Smooth muscle cell (in vitro differentiated cells): ENCODE measurements around the gene FOXP4. TPM values are rescaled to one million over a fixed set of nuclear protein-coding genes. Genes with fewer than 3 reads are reported as not detected.

Experiments
- DNase-seq: peaks from one replicate; lab custom pipeline; 2025; ENCODE audit not compliant: unreplicated experiment; lab: John Stamatoyannopoulos, UW
- H2AFZ ChIP-seq: fragments of 200-600 bp; sonication (generic); 2 replicates; pipeline ENCODE4 v1.6.0; 2016; ENCODE audit warnings: antibody characterized with exemption, low read depth, mild to moderate bottlenecking
- H3F3A ChIP-seq: fragments of 200-600 bp; sonication (generic); 2 replicates; pipeline ENCODE4 v1.6.0; 2017; ENCODE audit warnings: antibody characterized with exemption, low read depth
- H3K27ac ChIP-seq: fragments of 200-600 bp; sonication (generic); 2 replicates; pipeline ENCODE4 v1.5.1; 2016; ENCODE audit warnings: low read depth, mild to moderate bottlenecking
- H3K27me3 ChIP-seq: fragments of 200-600 bp; sonication (generic); 2 replicates; pipeline ENCODE4 v1.6.1; 2016; ENCODE audit warnings: low read depth, mild to moderate bottlenecking
- H3K36me3 ChIP-seq: fragments of 200-600 bp; sonication (generic); 2 replicates; pipeline ENCODE4 v1.5.1; 2016; ENCODE audit warnings: low read depth
- H3K4me1 ChIP-seq: fragments of 200-600 bp; sonication (generic); 2 replicates; pipeline ENCODE4 v1.5.1; 2016; ENCODE audit warnings: low read depth
- H3K4me2 ChIP-seq: fragments of 200-600 bp; sonication (generic); 2 replicates; pipeline ENCODE4 v1.6.0; 2016; ENCODE audit warnings: mild to moderate bottlenecking
- H3K4me3 ChIP-seq: fragments of 200-600 bp; sonication (generic); 2 replicates; pipeline ENCODE4 v1.5.1; 2016; ENCODE audit warnings: mild to moderate bottlenecking
- H3K79me2 ChIP-seq: fragments of 200-600 bp; sonication (generic); 2 replicates; pipeline ENCODE4 v1.6.0; 2016; ENCODE audit warnings: low read depth, mild to moderate bottlenecking
- H3K9ac ChIP-seq: fragments of 200-600 bp; sonication (generic); 2 replicates; pipeline ENCODE4 v1.6.0; 2016; ENCODE audit warnings: low read depth
- H3K9me3 ChIP-seq: fragments of 200-600 bp; sonication (generic); replicated peaks from 2 replicates; pipeline ENCODE4 v1.5.1; 2016; ENCODE audit warnings: low read depth
- H4K20me1 ChIP-seq: fragments of 200-600 bp; sonication (generic); 2 replicates; pipeline ENCODE4 v1.6.0; 2016; ENCODE audit warnings: low read depth
- WGBS: methylation state at CpG from one replicate; pipeline ENCODE4 v1.1.7; 2016; ENCODE audit warnings: low lambda C conversion rate; 5-methylcytosine and 5-hydroxymethylcytosine counted together
- polyA plus RNA-seq: library from polyadenylated mRNA; unstranded; fragments of >200 nt; fragmentation: Nextera tagmentation; extraction: Ambion mirVana; gene quantifications from 2 replicates; pipeline ENCODE4 v1.2.1, GENCODE V29; 2016
- total RNA-seq: library from RNA; depleted of rRNA; stranded (reverse); fragments of >200 nt; gene quantifications from 2 replicates; pipeline ENCODE4 v1.2.3, GENCODE V29; 2014
- TF ChIP-seq, protein P1 (sequence below): fragments of 200-600 bp; sonication (generic); IDR thresholded peaks from 2 replicates; pipeline ENCODE4 v1.5.1; 2017; ENCODE audit warnings: borderline replicate concordance, mild to moderate bottlenecking, antibody characterized with exemption; ENCODE audit not compliant: insufficient read depth, poor library complexity, severe bottlenecking

FOXP4 gene
- total and polyA plus RNA-seq, 2 experiments from 2014 or later = 5.3 to 31.9 TPM

DNA sequence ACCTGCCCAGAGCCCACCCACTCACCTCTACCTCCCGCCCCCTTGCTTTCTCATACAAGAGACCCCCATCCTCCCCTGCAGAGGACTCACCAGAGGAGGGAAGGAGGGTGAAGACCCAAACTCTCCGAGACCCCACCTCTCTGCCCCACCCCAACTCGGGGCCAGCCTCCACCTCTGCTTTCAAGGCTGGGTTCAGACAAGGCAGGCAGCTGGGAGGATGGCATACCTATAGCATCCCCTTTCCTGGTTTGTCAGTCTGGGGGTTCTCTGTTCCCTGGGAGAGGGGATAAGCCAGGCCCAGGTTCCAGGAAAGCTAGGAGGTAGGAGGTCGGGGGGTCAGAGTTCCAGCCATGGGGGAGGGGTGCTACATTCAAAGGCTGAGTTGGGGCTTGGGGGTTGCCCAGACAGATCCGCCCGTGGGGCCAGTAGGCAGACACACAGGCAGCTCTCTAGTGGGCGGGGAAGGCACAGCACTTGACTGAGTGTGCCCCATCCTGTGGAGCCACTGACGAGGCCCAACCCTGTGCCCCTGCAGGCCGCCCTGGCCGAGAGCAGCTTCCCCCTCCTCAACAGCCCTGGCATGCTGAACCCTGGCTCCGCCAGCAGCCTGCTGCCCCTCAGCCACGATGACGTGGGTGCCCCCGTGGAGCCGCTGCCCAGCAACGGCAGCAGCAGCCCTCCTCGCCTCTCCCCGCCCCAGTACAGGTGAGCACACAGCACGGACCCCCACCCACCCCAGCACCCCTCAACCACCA is 51.2 kb downstream of the FOXP4 start:
- DNase-seq = no peak
- H3K79me2 ChIP-seq = no peaks in the 10 kb centered on the region
- no peak overlapping the region for H3K4me2 ChIP-seq
- 88% methylated on average over 11 of the region's 19 CpGs for whole genome bisulfite sequencing
- no peaks in the 10 kb centered on the region for H4K20me1 ChIP-seq
- peaks cover 5% of the 10 kb centered on the region for H3K4me1 ChIP-seq
- H3F3A ChIP-seq = no peaks in the 10 kb centered on the region
- H3K9ac ChIP-seq = no peak overlapping the region
- H3K27me3 ChIP-seq = no peaks in the 10 kb centered on the region
- no peaks in the 10 kb centered on the region for H3K36me3 ChIP-seq
- no peak overlapping the region for H2AFZ ChIP-seq
- H3K4me3 ChIP-seq = no peak overlapping the region
- H3K9me3 ChIP-seq = no peaks in the 10 kb centered on the region
- H3K27ac ChIP-seq = no peak overlapping the region
- TF ChIP-seq, protein P1, sequence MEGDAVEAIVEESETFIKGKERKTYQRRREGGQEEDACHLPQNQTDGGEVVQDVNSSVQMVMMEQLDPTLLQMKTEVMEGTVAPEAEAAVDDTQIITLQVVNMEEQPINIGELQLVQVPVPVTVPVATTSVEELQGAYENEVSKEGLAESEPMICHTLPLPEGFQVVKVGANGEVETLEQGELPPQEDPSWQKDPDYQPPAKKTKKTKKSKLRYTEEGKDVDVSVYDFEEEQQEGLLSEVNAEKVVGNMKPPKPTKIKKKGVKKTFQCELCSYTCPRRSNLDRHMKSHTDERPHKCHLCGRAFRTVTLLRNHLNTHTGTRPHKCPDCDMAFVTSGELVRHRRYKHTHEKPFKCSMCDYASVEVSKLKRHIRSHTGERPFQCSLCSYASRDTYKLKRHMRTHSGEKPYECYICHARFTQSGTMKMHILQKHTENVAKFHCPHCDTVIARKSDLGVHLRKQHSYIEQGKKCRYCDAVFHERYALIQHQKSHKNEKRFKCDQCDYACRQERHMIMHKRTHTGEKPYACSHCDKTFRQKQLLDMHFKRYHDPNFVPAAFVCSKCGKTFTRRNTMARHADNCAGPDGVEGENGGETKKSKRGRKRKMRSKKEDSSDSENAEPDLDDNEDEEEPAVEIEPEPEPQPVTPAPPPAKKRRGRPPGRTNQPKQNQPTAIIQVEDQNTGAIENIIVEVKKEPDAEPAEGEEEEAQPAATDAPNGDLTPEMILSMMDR = no peak

- H3K27me3 ChIP-seq = no peaks in the 10 kb centered on the region
- no peaks in the 10 kb centered on the region for H3K9me3 ChIP-seq
- no peak overlapping the region for H3K4me2 ChIP-seq
- no peak overlapping the region for H3K27ac ChIP-seq
- TF ChIP-seq, protein P1 = no peak
- H3K4me3 ChIP-seq = no peak overlapping the region
- H2AFZ ChIP-seq = no peak overlapping the region
- H3K36me3 ChIP-seq = no peaks in the 10 kb centered on the region
- no peaks in the 10 kb centered on the region for H4K20me1 ChIP-seq
- whole genome bisulfite sequencing = 98% methylated on average over 8 of the region's 8 CpGs
- DNase-seq = no peak
- H3K9ac ChIP-seq = no peak overlapping the region
- peaks cover 7% of the 10 kb centered on the region for H3K4me1 ChIP-seq
- H3F3A ChIP-seq = no peaks in the 10 kb centered on the region
- no peaks in the 10 kb centered on the region for H3K79me2 ChIP-seq
These were observed 52.5 kb downstream of the FOXP4 start for GRCh38 chr6:41598670-41599014.

DNA sequence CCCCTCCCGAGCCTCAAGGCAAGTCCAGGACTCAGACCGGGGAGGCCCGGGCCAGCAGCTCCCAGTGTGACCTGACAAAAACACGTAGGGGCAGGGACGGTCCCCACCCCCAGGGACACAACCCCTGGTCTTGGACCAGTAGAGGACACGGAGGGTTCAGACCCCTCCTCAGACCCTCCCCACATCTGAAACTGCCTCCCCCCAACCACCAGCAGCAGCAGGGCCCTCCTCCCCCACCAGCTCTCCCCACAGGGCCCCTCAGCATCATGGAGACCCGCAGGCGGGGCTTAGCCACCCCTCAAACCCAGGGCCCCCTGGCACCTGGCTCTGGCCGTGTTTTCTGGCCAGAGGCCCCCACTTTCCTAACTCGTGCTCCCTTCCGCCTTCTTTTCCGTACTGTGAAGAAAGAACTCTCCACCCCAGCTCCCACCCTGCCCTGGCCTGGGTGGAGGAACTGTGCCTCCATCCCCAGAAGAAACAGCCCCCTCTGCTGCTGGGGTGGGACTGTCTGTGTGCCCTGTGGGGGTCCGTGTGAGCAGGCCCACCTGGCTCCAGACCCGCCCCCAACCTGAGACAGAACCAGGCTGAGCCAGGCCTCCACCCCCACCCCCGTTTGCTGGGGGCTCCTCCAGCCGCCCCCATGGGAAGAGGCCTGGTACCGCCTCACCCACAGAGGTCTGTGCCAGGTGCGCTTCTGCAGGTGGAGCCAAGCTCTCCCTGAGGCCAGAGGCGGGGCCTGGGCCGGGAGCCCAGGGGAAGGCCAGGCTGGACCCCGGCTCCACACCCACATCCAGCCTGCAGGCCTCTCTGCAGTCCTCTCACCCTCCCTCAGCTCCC is 53.1 kb downstream of the FOXP4 start:
- Histone ChIP-seq H3K36me3 (no peaks in the 10 kb centered on the region), H4K20me1 (no peaks in the 10 kb centered on the region), H3K79me2 (no peaks in the 10 kb centered on the region), H3K27me3 (no peaks in the 10 kb centered on the region), H3K4me3 (no peak overlapping the region), H3K4me1 (peaks cover 7% of the 10 kb centered on the region), H3K9me3 (no peaks in the 10 kb centered on the region), H3K9ac (no peak overlapping the region), H3F3A (no peaks in the 10 kb centered on the region), H3K4me2 (no peak overlapping the region), H2AFZ (no peak overlapping the region), H3K27ac (no peak overlapping the region)
- TF ChIP-seq, protein P1 = no peak
- no peak for DNase-seq
- WGBS = 87% methylated on average over 15 of the region's 21 CpGs
